GM23338 (cell line): ENCODE results near the gene GLOD4. TPM values are rescaled to one million over a fixed set of nuclear protein-coding genes. Genes with fewer than 3 reads are reported as not detected.
A peak's percentile ranks its signal among the peaks of the same experiment; 100 is the strongest.

Experiments
- ATAC-seq: fragments of 200-7000 bp; cut with Tn5 transposase; 3 replicates; pipeline ENCODE4 v1.9.1; 2020
- DNase-seq: peaks from one replicate; pipeline ENCODE4 v3.0.0-alpha.2; 2015; ENCODE audit warnings: low spot score
- H2AFZ ChIP-seq: fragments of 200-600 bp; sonication (generic); 2 replicates; pipeline ENCODE4 v1.8.0; 2016; ENCODE audit warnings: antibody characterized with exemption, mild to moderate bottlenecking, moderate library complexity
- H3F3A ChIP-seq: fragments of 200-600 bp; sonication (generic); replicated peaks from 2 replicates; pipeline ENCODE4 v1.8.0; 2017; ENCODE audit warnings: antibody characterized with exemption, mixed run types, low read depth
- H3K27ac ChIP-seq: fragments of 200-600 bp; sonication (generic); 2 replicates; pipeline ENCODE4 v1.6.1; 2016; ENCODE audit warnings: low read depth
- H3K27me3 ChIP-seq: fragments of 200-600 bp; sonication (generic); 2 replicates; pipeline ENCODE4 v1.8.0; 2016; ENCODE audit warnings: mild to moderate bottlenecking, mixed run types, moderate library complexity; ENCODE audit not compliant: insufficient read depth
- H3K36me3 ChIP-seq: fragments of 200-600 bp; sonication (generic); 2 replicates; pipeline ENCODE4 v1.8.0; 2016; ENCODE audit warnings: mild to moderate bottlenecking; ENCODE audit not compliant: insufficient read depth
- H3K4me1 ChIP-seq: fragments of 200-600 bp; sonication (generic); 2 replicates; pipeline ENCODE4 v1.8.0; 2016; ENCODE audit warnings: mild to moderate bottlenecking, moderate library complexity; ENCODE audit not compliant: insufficient read depth
- H3K4me2 ChIP-seq: fragments of 200-600 bp; sonication (generic); 2 replicates; pipeline ENCODE4 v1.7.1; 2017; ENCODE audit warnings: mixed run types
- H3K4me3 ChIP-seq: fragments of 200-600 bp; sonication (generic); 2 replicates; pipeline ENCODE4 v1.6.1; 2016; ENCODE audit warnings: mixed run types
- H3K79me2 ChIP-seq: fragments of 200-600 bp; sonication (generic); replicated peaks from 2 replicates; pipeline ENCODE4 v1.8.0; 2017; ENCODE audit warnings: mild to moderate bottlenecking; ENCODE audit not compliant: insufficient read depth
- H3K9me2 ChIP-seq: fragments of 200-600 bp; sonication (generic); 2 replicates; pipeline ENCODE4 v1.8.0; 2017; ENCODE audit not compliant: insufficient read depth
- H4K20me1 ChIP-seq: fragments of 200-600 bp; sonication (generic); replicated peaks from 2 replicates; pipeline ENCODE4 v1.8.0; 2017; ENCODE audit warnings: mild to moderate bottlenecking; ENCODE audit not compliant: insufficient read depth
- H3K27ac Mint-ChIP-seq: 2 replicates; pipeline ENCODE4 v1.8.0; 2020; ENCODE audit warnings: inconsistent platforms, mild to moderate bottlenecking, moderate library complexity, mixed read lengths
- H3K27me3 Mint-ChIP-seq: 3 replicates; pipeline ENCODE4 v1.8.0; 2022; ENCODE audit warnings: low read depth, mild to moderate bottlenecking, moderate library complexity, mixed read lengths, inconsistent platforms; ENCODE audit not compliant: insufficient read depth, poor library complexity
- H3K36me3 Mint-ChIP-seq: 3 replicates; pipeline ENCODE4 v1.8.0; 2021; ENCODE audit warnings: low read depth, mild to moderate bottlenecking, inconsistent platforms, moderate library complexity, mixed read lengths
- H3K4me1 Mint-ChIP-seq: 3 replicates; pipeline ENCODE4 v1.8.0; 2020; ENCODE audit warnings: mild to moderate bottlenecking, inconsistent platforms, mixed read lengths
- H3K4me3 Mint-ChIP-seq: 3 replicates; pipeline ENCODE4 v1.8.0; 2021; ENCODE audit warnings: moderate library complexity, mild to moderate bottlenecking, inconsistent platforms, mixed read lengths
- H3K9me3 Mint-ChIP-seq: 3 replicates; pipeline ENCODE4 v1.8.0; 2020; ENCODE audit warnings: moderate library complexity, mild to moderate bottlenecking, inconsistent platforms, mixed read lengths
- CREB1 ChIP-seq: fragments of 250-450 bp; sonication (Bioruptor Pico); IDR thresholded peaks from 2 replicates; pipeline ENCODE4 v1.5.0; 2020; ENCODE audit warnings: low read depth, mild to moderate bottlenecking, moderate library complexity
- ETS1 ChIP-seq: IDR thresholded peaks from 2 replicates; pipeline ENCODE4 v1.6.1; 2016; ENCODE audit warnings: antibody characterized with exemption
- EZH2 ChIP-seq: fragments of 200-600 bp; sonication (generic); IDR thresholded peaks from one replicate; pipeline ENCODE4 v1.8.0; 2017; ENCODE audit warnings: antibody characterized with exemption, mild to moderate bottlenecking, low read depth; ENCODE audit not compliant: unreplicated experiment
- EZH2phosphoT487 ChIP-seq: fragments of 200-600 bp; sonication (generic); IDR thresholded peaks from one replicate; pipeline ENCODE4 v1.8.1; 2018; ENCODE audit warnings: antibody characterized with exemption; ENCODE audit not compliant: unreplicated experiment
- JUNB ChIP-seq: IDR thresholded peaks from one replicate; pipeline ENCODE4 v1.6.1; 2016; ENCODE audit warnings: antibody characterized with exemption; ENCODE audit not compliant: unreplicated experiment
- NANOG ChIP-seq: IDR thresholded peaks from 2 replicates; pipeline ENCODE4 v1.6.1; 2016; ENCODE audit warnings: antibody characterized with exemption, borderline replicate concordance
- POLR2AphosphoS5 ChIP-seq: IDR thresholded peaks from 2 replicates; pipeline ENCODE4 v1.6.1; 2016; ENCODE audit warnings: antibody characterized with exemption, low read depth
- STAT1 ChIP-seq: IDR thresholded peaks from one replicate; pipeline ENCODE4 v1.6.1; 2016; ENCODE audit warnings: antibody characterized with exemption; ENCODE audit not compliant: unreplicated experiment
- ZNF114 ChIP-seq: fragments of 250-450 bp; sonication (Bioruptor Pico); IDR thresholded peaks from 2 replicates; pipeline ENCODE4 v1.5.0; 2020; ENCODE audit warnings: mild to moderate bottlenecking, moderate library complexity
- ZNF331 ChIP-seq: fragments of 250-450 bp; sonication (Bioruptor Pico); IDR thresholded peaks from 2 replicates; pipeline ENCODE4 v1.5.0; 2020; ENCODE audit warnings: low read depth, mild to moderate bottlenecking, moderate library complexity
- ZNF462 ChIP-seq: fragments of 250-450 bp; sonication (Bioruptor Pico); IDR thresholded peaks from 2 replicates; pipeline ENCODE4 v1.5.0; 2020; ENCODE audit warnings: mild to moderate bottlenecking, moderate library complexity
- polyA plus RNA-seq: library from polyadenylated mRNA; unstranded; fragments of >200 nt; fragmentation: Nextera tagmentation; extraction: Ambion mirVana; gene quantifications from 2 replicates; pipeline ENCODE4 v1.2.1, GENCODE V29; 2016
- total RNA-seq: library from RNA; depleted of rRNA; stranded (reverse); fragments of >200 nt; shearing (Covaris generic); gene quantifications from 2 replicates; pipeline ENCODE4 v1.2.3, GENCODE V29; 2014
- TF ChIP-seq, protein P1 (sequence below), 2 experiments: fragments of 200-600 bp in 1 of 2; sonication (generic) in 1 of 2; conservative IDR thresholded peaks; 2 replicates each; pipeline versions ENCODE4 v1.5.1 to v1.6.1; 2016 to 2017; ENCODE audit warnings: antibody characterized with exemption in 2 of 2, low read depth in 2 of 2, mild to moderate bottlenecking in 2 of 2, moderate library complexity in 1 of 2
- TF ChIP-seq, protein P2 (sequence below): IDR thresholded peaks from one replicate; pipeline ENCODE4 v1.6.1; 2018; ENCODE audit warnings: antibody characterized with exemption; ENCODE audit not compliant: unreplicated experiment

Gene GLOD4
- total and polyA plus RNA-seq, 2 experiments from 2014 or later, result 120 to 122 TPM

GRCh38 chr17:750431-751037 lies 31.5 kb downstream of the GLOD4 start:
- no peak for TF ChIP-seq ZNF114 (CRISPR knock-in tag)
- no peak for TF ChIP-seq JUNB
- no peak for TF ChIP-seq EZH2
- no peak for TF ChIP-seq EZH2phosphoT487
- no peak for TF ChIP-seq STAT1
- TF ChIP-seq, protein P1, sequence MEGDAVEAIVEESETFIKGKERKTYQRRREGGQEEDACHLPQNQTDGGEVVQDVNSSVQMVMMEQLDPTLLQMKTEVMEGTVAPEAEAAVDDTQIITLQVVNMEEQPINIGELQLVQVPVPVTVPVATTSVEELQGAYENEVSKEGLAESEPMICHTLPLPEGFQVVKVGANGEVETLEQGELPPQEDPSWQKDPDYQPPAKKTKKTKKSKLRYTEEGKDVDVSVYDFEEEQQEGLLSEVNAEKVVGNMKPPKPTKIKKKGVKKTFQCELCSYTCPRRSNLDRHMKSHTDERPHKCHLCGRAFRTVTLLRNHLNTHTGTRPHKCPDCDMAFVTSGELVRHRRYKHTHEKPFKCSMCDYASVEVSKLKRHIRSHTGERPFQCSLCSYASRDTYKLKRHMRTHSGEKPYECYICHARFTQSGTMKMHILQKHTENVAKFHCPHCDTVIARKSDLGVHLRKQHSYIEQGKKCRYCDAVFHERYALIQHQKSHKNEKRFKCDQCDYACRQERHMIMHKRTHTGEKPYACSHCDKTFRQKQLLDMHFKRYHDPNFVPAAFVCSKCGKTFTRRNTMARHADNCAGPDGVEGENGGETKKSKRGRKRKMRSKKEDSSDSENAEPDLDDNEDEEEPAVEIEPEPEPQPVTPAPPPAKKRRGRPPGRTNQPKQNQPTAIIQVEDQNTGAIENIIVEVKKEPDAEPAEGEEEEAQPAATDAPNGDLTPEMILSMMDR (conservative IDR thresholded peaks at IDR 0.05; ENCODE audit: low read depth in 2 of 2), result no peak
- no peak for TF ChIP-seq NANOG
- TF ChIP-seq CREB1 (CRISPR knock-in tag), result no peak
- TF ChIP-seq POLR2AphosphoS5, result no peak
- TF ChIP-seq ZNF331 (CRISPR knock-in tag), result no peak
- TF ChIP-seq ETS1, result no peak
- TF ChIP-seq, protein P2, sequence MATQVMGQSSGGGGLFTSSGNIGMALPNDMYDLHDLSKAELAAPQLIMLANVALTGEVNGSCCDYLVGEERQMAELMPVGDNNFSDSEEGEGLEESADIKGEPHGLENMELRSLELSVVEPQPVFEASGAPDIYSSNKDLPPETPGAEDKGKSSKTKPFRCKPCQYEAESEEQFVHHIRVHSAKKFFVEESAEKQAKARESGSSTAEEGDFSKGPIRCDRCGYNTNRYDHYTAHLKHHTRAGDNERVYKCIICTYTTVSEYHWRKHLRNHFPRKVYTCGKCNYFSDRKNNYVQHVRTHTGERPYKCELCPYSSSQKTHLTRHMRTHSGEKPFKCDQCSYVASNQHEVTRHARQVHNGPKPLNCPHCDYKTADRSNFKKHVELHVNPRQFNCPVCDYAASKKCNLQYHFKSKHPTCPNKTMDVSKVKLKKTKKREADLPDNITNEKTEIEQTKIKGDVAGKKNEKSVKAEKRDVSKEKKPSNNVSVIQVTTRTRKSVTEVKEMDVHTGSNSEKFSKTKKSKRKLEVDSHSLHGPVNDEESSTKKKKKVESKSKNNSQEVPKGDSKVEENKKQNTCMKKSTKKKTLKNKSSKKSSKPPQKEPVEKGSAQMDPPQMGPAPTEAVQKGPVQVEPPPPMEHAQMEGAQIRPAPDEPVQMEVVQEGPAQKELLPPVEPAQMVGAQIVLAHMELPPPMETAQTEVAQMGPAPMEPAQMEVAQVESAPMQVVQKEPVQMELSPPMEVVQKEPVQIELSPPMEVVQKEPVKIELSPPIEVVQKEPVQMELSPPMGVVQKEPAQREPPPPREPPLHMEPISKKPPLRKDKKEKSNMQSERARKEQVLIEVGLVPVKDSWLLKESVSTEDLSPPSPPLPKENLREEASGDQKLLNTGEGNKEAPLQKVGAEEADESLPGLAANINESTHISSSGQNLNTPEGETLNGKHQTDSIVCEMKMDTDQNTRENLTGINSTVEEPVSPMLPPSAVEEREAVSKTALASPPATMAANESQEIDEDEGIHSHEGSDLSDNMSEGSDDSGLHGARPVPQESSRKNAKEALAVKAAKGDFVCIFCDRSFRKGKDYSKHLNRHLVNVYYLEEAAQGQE, result no peak
- no peak for TF ChIP-seq ZNF462 (CRISPR knock-in tag)
- no peak overlapping the region for H3K27ac Mint-ChIP-seq
- Histone ChIP-seq H3K27me3 (no peaks in the 10 kb centered on the region), H3K27ac (no peak overlapping the region), H3K4me1 (peaks cover 6% of the 10 kb centered on the region; the same call in 1 of the 2 replicates), H3K4me2 (peak overlapping the region; percentile 99), H4K20me1 (peaks cover 7% of the 10 kb centered on the region; the same call in 1 of the 2 replicates), H3K36me3 (peaks cover 30% of the 10 kb centered on the region; the same call in 1 of the 2 replicates), H3K9me2 (peaks cover 3% of the 10 kb centered on the region; the same call in 1 of the 2 replicates), H3K79me2 (peaks cover 38% of the 10 kb centered on the region), H2AFZ (no peak overlapping the region), H3F3A (0 out of 2 replicates have a peak, but pooled peaks cover 4% of the 10 kb centered on the region), H3K4me3 (peak overlapping the region; percentile 96)
- peaks cover 67% of the 10 kb centered on the region for H3K36me3 Mint-ChIP-seq
- H3K27me3 Mint-ChIP-seq, result peaks cover 23% of the 10 kb centered on the region
- peak overlapping the region; percentile 93 for H3K4me3 Mint-ChIP-seq
- no peak for DNase-seq
- no peak for ATAC-seq
- H3K4me1 Mint-ChIP-seq, result peaks cover 12% of the 10 kb centered on the region
- peaks cover 42% of the 10 kb centered on the region for H3K9me3 Mint-ChIP-seq
